Retinal pigment epithelial cell (primary cell): ENCODE data around the gene LSMEM2.

Experiments
- DNase-seq: peaks from one replicate; pipeline ENCODE4 v3.0.0-alpha.2; 2010; ENCODE audit warnings: low read depth
- H3K4me3 ChIP-seq: 2 replicates; pipeline ENCODE4 v1.5.1; 2011; ENCODE audit warnings: mild to moderate bottlenecking, low read length, control low read depth, moderate library complexity
- CTCF ChIP-seq: conservative IDR thresholded peaks from 2 replicates; pipeline ENCODE4 v1.5.1; 2011; ENCODE audit warnings: low read depth, low read length, control low read depth, inconsistent platforms

The LSMEM2 gene

GRCh38 chr3:50330330-50330729 lies 51.4 kb downstream of the LSMEM2 start:
- TF ChIP-seq CTCF = no peak
- H3K4me3 ChIP-seq = no peak overlapping the region
- no peak for DNase-seq

GRCh38 chr3:50331364-50331907 lies 52.5 kb downstream of the LSMEM2 start:
- TF ChIP-seq CTCF = no peak
- H3K4me3 ChIP-seq = no peak overlapping the region
- no peak for DNase-seq

GRCh38 chr3:50333744-50334328 lies 54.9 kb downstream of the LSMEM2 start:
- DNase-seq = no peak
- H3K4me3 ChIP-seq = no peak overlapping the region
- no peak for TF ChIP-seq CTCF

- no peak for DNase-seq
- no peak for TF ChIP-seq CTCF
- no peak overlapping the region for H3K4me3 ChIP-seq
Measured at GRCh38 chr3:50334339-50335075, 55.6 kb downstream of the LSMEM2 start.

- peak overlapping the region; percentile 88 for H3K4me3 ChIP-seq
- DNase-seq = no peak
- TF ChIP-seq CTCF = no peak
Measured at GRCh38 chr3:50336452-50337174, 57.7 kb downstream of the LSMEM2 start.

GRCh38 chr3:50337175-50337861 lies 58.4 kb downstream of the LSMEM2 start:
- peak; percentile 95 for DNase-seq

More at GRCh38 chr3:50337175-50337861, 58.4 kb downstream of the LSMEM2 start:
- TF ChIP-seq CTCF = no peak
- H3K4me3 ChIP-seq = peak overlapping the region; percentile 88
